CD4-positive, alpha-beta memory T cell (primary cell): ENCODE measurements around the gene KLF3. TPM values are rescaled to one million over a fixed set of nuclear protein-coding genes. Genes with fewer than 3 reads are reported as not detected.
A peak's percentile ranks its signal among the peaks of the same experiment; 100 is the strongest.

ENCODE experiments used
- CTCF ChIA-PET: fragments of 350-600 bp; sonication (Branson Sonifier 250); formaldehyde crosslinking; loops from one replicate; lab custom pipeline; 2021; ENCODE audit warnings: inconsistent platforms; ENCODE audit not compliant: partially characterized antibody; lab: Charles Lee
- POLR2A ChIA-PET: fragments of 350-600 bp; sonication (Branson Sonifier 250); formaldehyde crosslinking; loops from one replicate; lab custom pipeline; 2021; ENCODE audit not compliant: partially characterized antibody; lab: Charles Lee
- DNase-seq, 5 donors: peaks; one replicate each; pipeline versions ENCODE4 v3.0.0 to v3.0.0-alpha.2; 2020 to 2022; ENCODE audit warnings: mixed read lengths in 1 of 5
- H3K27ac ChIP-seq: one replicate; pipeline ENCODE4 v1.7.0; 2013; ENCODE audit warnings: low read depth, low read length
- H3K27me3 ChIP-seq: 2 replicates; pipeline ENCODE4 v1.7.0; 2013; ENCODE audit warnings: mild to moderate bottlenecking, low read length, moderate library complexity; ENCODE audit not compliant: insufficient read depth
- H3K36me3 ChIP-seq: 2 replicates; pipeline ENCODE4 v1.7.0; 2013; ENCODE audit warnings: mild to moderate bottlenecking, low read length, moderate library complexity; ENCODE audit not compliant: insufficient read depth
- H3K4me1 ChIP-seq: 2 replicates; pipeline ENCODE4 v1.7.0; 2013; ENCODE audit warnings: mild to moderate bottlenecking, low read length, moderate library complexity; ENCODE audit not compliant: insufficient read depth
- H3K4me3 ChIP-seq, 2 donors: one replicate each; pipeline ENCODE4 v1.7.0; 2013; ENCODE audit warnings: low read length in 2 of 2, mild to moderate bottlenecking in 1 of 2
- H3K9me3 ChIP-seq, 2 donors: one replicate each; pipeline ENCODE4 v1.7.0; 2013; ENCODE audit warnings: low read length in 2 of 2, control low read depth in 1 of 2; ENCODE audit not compliant: control insufficient read depth in 1 of 2
- H3K27ac Mint-ChIP-seq, 7 donors: one replicate each; pipeline ENCODE4 v1.8.0; 2020 to 2021; ENCODE audit warnings: mixed read lengths in 7 of 7, mild to moderate bottlenecking in 6 of 7, inconsistent platforms in 3 of 7, moderate library complexity in 3 of 7
- H3K27me3 Mint-ChIP-seq, 2 donors: one replicate each; pipeline ENCODE4 v1.8.0; 2020 to 2021; ENCODE audit warnings: mixed read lengths in 2 of 2
- H3K36me3 Mint-ChIP-seq, 2 donors: one replicate each; pipeline ENCODE4 v1.8.0; 2020 to 2021; ENCODE audit warnings: mixed read lengths in 2 of 2, inconsistent platforms in 1 of 2, mild to moderate bottlenecking in 1 of 2
- H3K4me1 Mint-ChIP-seq, 4 donors: one replicate each; pipeline ENCODE4 v1.8.0; 2020 to 2021; ENCODE audit warnings: mixed read lengths in 4 of 4, mild to moderate bottlenecking in 1 of 4
- H3K4me3 Mint-ChIP-seq, 8 donors: one replicate each; pipeline ENCODE4 v1.8.0; 2020 to 2021; ENCODE audit warnings: mixed read lengths in 8 of 8, mild to moderate bottlenecking in 7 of 8, moderate library complexity in 6 of 8, inconsistent platforms in 3 of 8
- H3K9me3 Mint-ChIP-seq, 8 donors: one replicate each; pipeline ENCODE4 v1.8.0; 2020 to 2021; ENCODE audit warnings: mixed read lengths in 8 of 8, mild to moderate bottlenecking in 5 of 8, inconsistent platforms in 3 of 8, moderate library complexity in 1 of 8
- intact Hi-C: fragments of 100-400 bp; cut with micrococcal nuclease; formaldehyde crosslinking; loops from one replicate; pipeline ENCODE4 v1.15.1; 2023
- polyA plus RNA-seq, 2 donors: library from polyadenylated mRNA; unstranded; fragments of 300-500 nt; fragmentation: Illumina TruSeq; gene quantifications; one replicate each; pipeline ENCODE4 v1.2.3, GENCODE V29; 2021
- total RNA-seq, 2 experiments: library from RNA; stranded (reverse); gene quantifications; one replicate each; pipeline ENCODE4 v1.2.3, GENCODE V29; 2021

The KLF3 gene
- total and polyA plus RNA-seq, 4 experiments from 2014 or later, result 72.4 to 122 (median 101) TPM

DNA sequence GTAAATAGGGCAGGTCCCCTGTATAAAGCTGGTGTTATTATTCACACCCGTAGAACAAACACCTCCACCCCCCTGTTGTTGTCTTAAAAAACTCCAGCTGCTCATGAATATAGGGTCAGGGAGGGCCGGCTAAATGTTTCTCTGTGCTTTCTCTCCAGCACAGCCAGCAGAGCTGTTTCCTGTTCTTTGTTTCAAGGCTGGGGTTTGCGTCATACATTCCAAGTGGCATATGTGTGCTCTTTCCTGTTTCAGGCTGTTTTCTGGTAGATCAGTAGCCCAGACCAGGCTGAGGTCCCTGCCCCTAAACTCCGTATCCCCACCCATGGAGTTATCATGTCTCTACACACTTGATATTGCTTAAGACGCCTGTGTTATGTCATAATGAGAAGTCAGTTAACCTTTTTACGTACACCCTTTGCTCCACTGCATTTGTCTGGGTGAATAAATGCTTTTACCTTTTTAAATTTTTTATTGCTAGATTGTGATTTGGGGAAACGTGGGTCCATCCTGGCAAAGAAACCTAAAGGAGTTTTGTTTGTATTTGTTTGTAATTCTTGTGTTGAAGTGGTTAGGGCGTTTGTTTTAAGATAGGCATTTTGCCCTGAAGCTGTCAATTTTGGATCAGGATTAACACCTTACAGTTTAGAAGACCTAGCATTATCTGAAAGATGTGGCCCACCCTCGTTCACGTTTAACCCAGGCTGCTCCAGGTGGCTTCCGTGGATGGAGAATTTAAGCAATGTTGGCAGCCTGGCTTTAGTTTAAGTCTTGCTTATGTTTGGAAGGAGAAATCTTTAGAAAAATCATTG is 3.3 kb downstream of the KLF3 start:
- peaks cover 64% of the 10 kb centered on the region for H3K4me1 ChIP-seq
- peak overlapping the region; percentile 92 for H3K27ac ChIP-seq
- no peaks in the 10 kb centered on the region for H3K27me3 ChIP-seq
- Mint-ChIP-seq H3K4me1 (peaks cover 46 to 82% (median 61%) of the 10 kb centered on the region in 4 donors), H3K36me3 (peaks cover 4 to 45% of the 10 kb centered on the region in 2 donors), H3K4me3 (peak overlapping the region; percentile 89 to 100 (median 98)), H3K27ac (peak overlapping the region; percentile 91 to 100 (median 99)), H3K27me3 (no peaks in the 10 kb centered on the region), H3K9me3 (no peaks in the 10 kb centered on the region)
- peak; percentile 83 to 95 (median 87) for DNase-seq
- CTCF ChIA-PET, result interaction anchor here (0.9 to 5.8 kb wide), 13 partner anchors 8 to 488 kb away, joined by 3 to 41 read pairs (median 3); no protein-coding TSS in a partner anchor
- peak overlapping the region; percentile 83 to 92 for H3K4me3 ChIP-seq
- intact Hi-C loops, result loop anchor here (2.0 to 10.0 kb wide), 5 partner anchors 160 to 1528 kb away; partner anchors contain the start of gene RHOH
- POLR2A ChIA-PET, result interaction anchor here (0.9 to 10.1 kb wide), 18 partner anchors 8 to 487 kb away, joined by 3 to 108 read pairs (median 8); no protein-coding TSS in a partner anchor
- no peaks in the 10 kb centered on the region for H3K36me3 ChIP-seq
- H3K9me3 ChIP-seq, result no peaks in the 10 kb centered on the region

DNA sequence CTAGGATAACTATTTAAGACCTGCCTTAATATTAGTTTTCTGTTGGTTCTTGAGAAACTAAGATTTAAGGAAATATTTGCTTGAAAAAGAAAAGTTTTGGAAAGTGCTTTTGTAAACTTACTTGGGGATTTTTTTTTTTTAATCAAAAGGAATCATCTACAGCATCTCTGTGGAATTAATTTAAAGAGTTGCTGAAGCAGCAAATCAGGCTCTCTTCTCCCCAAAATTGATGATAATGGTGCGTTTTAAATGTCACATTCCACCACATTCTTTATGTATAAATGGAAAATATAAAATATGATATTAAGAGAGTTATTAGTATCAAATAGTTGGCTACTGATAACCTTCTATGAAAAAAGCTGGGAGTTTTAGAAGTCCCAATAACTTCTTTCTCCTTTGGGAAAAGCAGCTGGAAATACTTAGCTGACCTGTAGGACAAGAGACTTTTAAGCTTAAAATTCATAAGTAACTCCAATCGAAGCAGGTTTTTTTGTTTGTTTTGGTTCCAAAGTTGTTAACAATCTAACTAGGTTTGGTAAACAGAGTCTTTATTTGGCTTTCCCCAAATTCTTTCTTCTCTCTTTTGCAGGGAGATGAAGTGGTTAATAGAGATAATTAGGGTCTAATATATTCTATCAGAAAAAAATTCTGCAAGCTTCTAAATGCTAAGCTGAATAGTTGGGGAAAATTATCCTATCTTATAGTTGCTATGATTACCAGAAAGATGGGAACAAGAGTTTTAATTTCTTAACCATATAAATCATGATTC is 4.4 kb downstream of the KLF3 start:
- intact Hi-C loops, result loop anchor here (5.0 to 10.0 kb wide), 3 partner anchors 161 to 1526 kb away; partner anchors contain the start of gene RHOH
- H3K4me3 Mint-ChIP-seq, result peak overlapping the region; percentile 15 to 85 (median 70)

DNA sequence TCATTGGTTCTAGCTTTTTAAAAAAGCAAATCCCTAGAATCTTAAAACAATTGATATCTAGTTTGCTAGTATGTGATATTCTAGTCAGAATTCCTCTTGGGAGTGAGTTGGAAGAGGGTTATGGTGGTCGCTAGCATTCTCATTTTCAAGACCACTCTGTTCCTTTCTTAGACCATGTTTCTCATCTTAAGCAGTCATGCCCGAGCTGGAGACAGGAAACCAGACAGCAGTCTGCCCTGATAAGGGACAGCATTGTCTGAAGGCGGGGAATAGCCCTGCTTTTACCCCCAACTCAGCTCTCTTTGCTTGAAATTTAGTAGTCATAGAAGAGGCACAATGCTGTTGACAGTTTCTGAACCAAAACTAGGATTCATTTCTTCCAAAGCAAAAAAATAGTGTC is 5.2 kb downstream of the KLF3 start:
- intact Hi-C loops, result loop anchor here (5.0 to 10.0 kb wide), 3 partner anchors 162 to 1526 kb away; partner anchors contain the start of gene RHOH
- no peak overlapping the region for H3K4me3 ChIP-seq
- ChIA-PET CTCF (interaction anchor here (0.9 to 5.8 kb wide), 5 partner anchors 15 to 490 kb away, joined by 3 to 41 read pairs (median 5); no protein-coding TSS in a partner anchor), POLR2A (interaction anchor here (0.8 to 10.1 kb wide), 7 partner anchors 14 to 350 kb away, joined by 3 to 108 read pairs (median 41); no protein-coding TSS in a partner anchor)
- peak overlapping the region; percentile 49 to 85 (median 70) for H3K4me3 Mint-ChIP-seq
- H3K36me3 ChIP-seq, result no peaks in the 10 kb centered on the region
- H3K36me3 Mint-ChIP-seq, result peaks cover 4 to 45% of the 10 kb centered on the region in 2 donors
- peak overlapping the region; percentile 92 for H3K27ac ChIP-seq
- peak in 1 of 5 donors; percentile 46 for DNase-seq
- peaks cover 78% of the 10 kb centered on the region for H3K4me1 ChIP-seq
- H3K4me1 Mint-ChIP-seq, result peaks cover 58 to 93% (median 77%) of the 10 kb centered on the region in 4 donors
- H3K27ac Mint-ChIP-seq, result peak overlapping the region; percentile 76 to 97 (median 91)
- H3K9me3 Mint-ChIP-seq, result no peaks in the 10 kb centered on the region
- H3K9me3 ChIP-seq, result no peaks in the 10 kb centered on the region
- H3K27me3 ChIP-seq, result no peaks in the 10 kb centered on the region
- no peaks in the 10 kb centered on the region for H3K27me3 Mint-ChIP-seq

More for the DNA sequence above, 4.4 kb downstream of the KLF3 start:
- DNase-seq, result no peak
- Histone ChIP-seq H3K27me3 (no peaks in the 10 kb centered on the region), H3K27ac (peak overlapping the region; percentile 92), H3K4me3 (no peak overlapping the region), H3K4me1 (peaks cover 70% of the 10 kb centered on the region), H3K36me3 (no peaks in the 10 kb centered on the region), H3K9me3 (no peaks in the 10 kb centered on the region)
- Mint-ChIP-seq H3K4me1 (peaks cover 53 to 85% (median 69%) of the 10 kb centered on the region in 4 donors), H3K9me3 (no peaks in the 10 kb centered on the region), H3K27me3 (no peaks in the 10 kb centered on the region), H3K27ac (peak overlapping the region; percentile 87 to 97 (median 91)), H3K36me3 (peaks cover 4 to 45% of the 10 kb centered on the region in 2 donors)
- ChIA-PET POLR2A (interaction anchor here (0.8 to 10.1 kb wide), 9 partner anchors 8 to 350 kb away, joined by 3 to 108 read pairs (median 41); no protein-coding TSS in a partner anchor), CTCF (interaction anchor here (0.9 to 5.8 kb wide), 7 partner anchors 14 to 489 kb away, joined by 3 to 41 read pairs (median 5); no protein-coding TSS in a partner anchor)

DNA sequence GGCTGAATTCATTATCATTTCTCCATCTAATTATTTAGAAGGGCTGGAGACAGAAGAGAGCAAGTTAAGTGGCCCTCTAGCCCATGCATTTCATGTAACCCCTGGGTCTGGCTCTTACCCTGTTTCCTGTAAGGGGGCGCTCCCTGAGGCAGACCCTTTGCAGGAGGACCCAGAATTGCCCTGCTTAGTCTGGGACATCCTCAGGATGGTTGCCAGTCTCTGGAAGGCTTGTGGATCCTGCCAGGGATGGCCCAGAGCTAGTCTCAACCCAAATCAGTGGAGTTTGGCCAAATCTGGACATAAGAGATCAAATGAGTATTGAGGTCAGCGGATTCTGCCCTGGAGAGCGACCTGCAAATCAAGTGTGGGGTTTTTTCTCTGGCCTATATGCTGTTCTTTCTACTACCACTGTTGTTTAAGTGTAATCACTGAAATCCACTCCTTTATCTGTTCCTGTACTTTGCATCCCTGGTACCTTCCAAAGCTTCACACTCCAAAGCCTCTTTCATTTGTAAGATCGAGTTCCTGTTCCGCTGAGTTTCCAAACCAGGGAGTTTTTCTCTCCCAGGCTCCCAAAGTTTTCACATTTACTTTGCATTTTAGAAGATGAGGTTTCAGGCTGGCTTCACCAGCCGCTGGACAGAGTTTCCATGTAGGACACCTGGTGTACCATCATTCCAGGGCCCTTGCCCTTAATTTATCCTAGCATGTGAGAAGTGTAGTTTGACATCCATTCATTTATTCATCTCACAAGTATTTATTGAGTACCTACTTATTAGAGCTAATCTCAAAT is 6.3 kb downstream of the KLF3 start:
- Mint-ChIP-seq H3K9me3 (no peaks in the 10 kb centered on the region), H3K36me3 (peaks cover under 1 to 41% of the 10 kb centered on the region in 2 donors), H3K4me1 (peaks cover 69 to 100% (median 88%) of the 10 kb centered on the region in 4 donors), H3K4me3 (peak overlapping the region; percentile 56 to 85 (median 67)), H3K27ac (peak overlapping the region; percentile 76 to 97 (median 94)), H3K27me3 (no peaks in the 10 kb centered on the region)
- Histone ChIP-seq H3K4me3 (no peak overlapping the region), H3K4me1 (peaks cover 89% of the 10 kb centered on the region), H3K27ac (peak overlapping the region; percentile 44), H3K9me3 (no peaks in the 10 kb centered on the region), H3K36me3 (no peaks in the 10 kb centered on the region), H3K27me3 (no peaks in the 10 kb centered on the region)
- POLR2A ChIA-PET, result interaction anchor here (1.6 to 10.1 kb wide), 6 partner anchors 15 to 491 kb away, joined by 4 to 108 read pairs (median 56); no protein-coding TSS in a partner anchor
- intact Hi-C loops, result no loop called here
- CTCF ChIA-PET, result interaction anchor here (1.5 to 5.8 kb wide), 4 partner anchors 61 to 491 kb away, joined by 3 to 41 read pairs (median 22); no protein-coding TSS in a partner anchor
- no peak for DNase-seq

DNA sequence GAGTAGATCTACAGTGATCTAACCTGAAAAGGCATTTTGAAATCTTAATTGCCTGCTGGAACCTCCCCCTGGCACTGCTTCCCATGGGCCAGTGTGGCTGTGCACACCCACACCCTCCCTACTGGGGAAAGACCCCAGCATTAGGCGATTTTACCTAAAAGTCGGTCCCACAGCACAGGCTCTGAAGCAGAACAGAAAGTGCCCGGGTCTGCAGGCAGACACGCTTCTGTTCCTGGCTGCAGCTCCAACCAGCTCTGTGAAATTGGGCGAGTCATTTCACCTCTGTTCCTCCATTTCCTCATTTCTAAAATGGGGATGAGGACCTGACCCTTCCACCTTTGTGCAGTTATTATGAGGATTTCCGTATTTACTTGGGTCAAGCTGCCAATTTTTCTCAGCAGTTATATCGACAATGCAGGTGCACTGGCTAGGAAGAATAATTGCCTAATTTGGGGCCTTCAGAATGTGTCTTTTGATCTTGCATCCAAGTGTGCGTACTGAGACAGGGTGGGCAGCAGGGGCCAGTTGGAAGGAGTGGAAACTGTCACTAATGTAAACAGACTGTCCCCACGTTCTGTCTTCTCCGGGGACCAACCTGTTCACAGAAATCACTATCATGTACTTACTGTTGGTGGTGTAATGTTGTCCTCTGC is 7.1 kb downstream of the KLF3 start:
- Mint-ChIP-seq H3K4me1 (peaks cover 73 to 100% (median 91%) of the 10 kb centered on the region in 4 donors), H3K36me3 (peaks cover 0 to 35% of the 10 kb centered on the region in 2 donors), H3K9me3 (no peaks in the 10 kb centered on the region), H3K27ac (peak overlapping the region; percentile 76 to 97 (median 94)), H3K4me3 (peak overlapping the region; percentile 53 to 85 (median 67)), H3K27me3 (no peaks in the 10 kb centered on the region)
- POLR2A ChIA-PET, result interaction anchor here (2.1 to 10.1 kb wide), 4 partner anchors 16 to 492 kb away, joined by 5 to 108 read pairs (median 28); no protein-coding TSS in a partner anchor
- H3K36me3 ChIP-seq, result no peaks in the 10 kb centered on the region
- H3K27me3 ChIP-seq, result no peaks in the 10 kb centered on the region
- no peak for DNase-seq
- peak overlapping the region; percentile 44 for H3K27ac ChIP-seq
- CTCF ChIA-PET, result interaction anchor here (1.1 to 5.8 kb wide), 5 partner anchors 28 to 491 kb away, joined by 3 to 41 read pairs (median 6); no protein-coding TSS in a partner anchor
- intact Hi-C loops, result no loop called here
- H3K4me1 ChIP-seq, result peaks cover 97% of the 10 kb centered on the region
- peak overlapping the region in 1 of 2 donors; percentile 12 for H3K4me3 ChIP-seq
- no peaks in the 10 kb centered on the region for H3K9me3 ChIP-seq
